Coronary artery (tissue), 2 donors: ENCODE data around the gene RGS5.

ENCODE experiments used
- DNase-seq: peaks from one replicate; pipeline ENCODE4 v3.0.0-alpha.2; 2017; ENCODE audit warnings: low spot score
- H3K27ac ChIP-seq, 2 donors: fragments of 200-600 bp; sonication (generic); one replicate each; pipeline ENCODE4 v1.5.1; 2016 to 2019
- H3K4me3 ChIP-seq: fragments of 200-600 bp; sonication (generic); 2 replicates; pipeline ENCODE4 v1.5.1; 2016; ENCODE audit warnings: mild to moderate bottlenecking, moderate library complexity
- TF ChIP-seq, protein P1 (sequence below): fragments of 200-600 bp; sonication (generic); IDR thresholded peaks from one replicate; pipeline ENCODE4 v1.5.1; 2019; ENCODE audit warnings: antibody characterized with exemption

Gene RGS5

DNA sequence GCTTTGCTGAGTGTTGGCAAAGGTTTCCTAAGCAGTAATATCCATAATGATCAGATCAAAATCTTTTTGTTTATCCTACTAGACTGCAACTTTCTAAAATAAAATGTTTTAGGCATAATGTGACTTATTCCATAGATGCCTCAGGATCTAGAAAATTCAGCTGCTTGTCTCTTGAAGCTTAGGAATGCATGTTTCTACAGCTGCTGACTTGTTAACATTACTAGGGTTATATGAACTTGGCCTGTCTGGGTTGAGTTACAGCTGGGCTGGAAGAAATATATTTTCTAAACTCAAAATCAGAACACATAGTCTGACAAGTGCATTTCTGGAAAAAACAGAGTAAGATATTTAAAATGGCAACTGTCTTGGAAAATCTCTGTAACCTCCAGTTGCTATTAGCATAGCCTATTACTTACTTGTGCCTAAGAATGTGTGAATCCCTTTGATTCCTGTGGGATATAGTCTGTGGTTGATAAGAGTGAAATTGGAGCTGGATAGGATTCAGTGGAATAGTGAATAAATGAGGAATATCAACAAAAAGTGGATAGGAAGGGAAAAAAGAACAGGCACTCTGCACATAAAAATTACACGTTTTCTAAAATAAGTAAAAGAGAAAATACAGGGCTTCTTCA lies 72.4 kb downstream of the RGS5 start:
- peak overlapping the region in 1 of 2 donors; percentile 47 for H3K27ac ChIP-seq
- DNase-seq, result no peak
- H3K4me3 ChIP-seq, result no peak overlapping the region
- TF ChIP-seq, protein P1, sequence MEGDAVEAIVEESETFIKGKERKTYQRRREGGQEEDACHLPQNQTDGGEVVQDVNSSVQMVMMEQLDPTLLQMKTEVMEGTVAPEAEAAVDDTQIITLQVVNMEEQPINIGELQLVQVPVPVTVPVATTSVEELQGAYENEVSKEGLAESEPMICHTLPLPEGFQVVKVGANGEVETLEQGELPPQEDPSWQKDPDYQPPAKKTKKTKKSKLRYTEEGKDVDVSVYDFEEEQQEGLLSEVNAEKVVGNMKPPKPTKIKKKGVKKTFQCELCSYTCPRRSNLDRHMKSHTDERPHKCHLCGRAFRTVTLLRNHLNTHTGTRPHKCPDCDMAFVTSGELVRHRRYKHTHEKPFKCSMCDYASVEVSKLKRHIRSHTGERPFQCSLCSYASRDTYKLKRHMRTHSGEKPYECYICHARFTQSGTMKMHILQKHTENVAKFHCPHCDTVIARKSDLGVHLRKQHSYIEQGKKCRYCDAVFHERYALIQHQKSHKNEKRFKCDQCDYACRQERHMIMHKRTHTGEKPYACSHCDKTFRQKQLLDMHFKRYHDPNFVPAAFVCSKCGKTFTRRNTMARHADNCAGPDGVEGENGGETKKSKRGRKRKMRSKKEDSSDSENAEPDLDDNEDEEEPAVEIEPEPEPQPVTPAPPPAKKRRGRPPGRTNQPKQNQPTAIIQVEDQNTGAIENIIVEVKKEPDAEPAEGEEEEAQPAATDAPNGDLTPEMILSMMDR, result no peak

DNA sequence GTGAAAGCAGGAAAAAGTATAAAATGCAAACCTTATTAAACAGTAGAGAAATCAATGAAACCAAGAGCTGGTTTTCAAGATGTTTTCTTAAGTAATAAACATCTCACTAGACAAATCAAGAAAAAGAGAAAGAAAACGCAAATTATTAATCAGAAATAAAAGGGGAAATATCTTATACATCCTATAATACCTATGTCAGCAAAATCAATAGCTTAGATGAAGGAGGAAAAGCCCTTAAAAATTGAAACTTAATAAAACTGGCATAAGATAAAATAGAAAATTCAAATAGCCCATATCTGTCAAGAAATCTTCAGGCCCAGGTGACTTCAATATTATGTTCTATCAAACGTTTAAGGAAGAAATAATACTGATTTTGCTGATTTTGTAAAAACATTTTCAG lies 74.4 kb downstream of the RGS5 start:
- no peak for DNase-seq
- no peak overlapping the region for H3K27ac ChIP-seq
- TF ChIP-seq, protein P1, result no peak
- no peak overlapping the region for H3K4me3 ChIP-seq

GRCh38 chr1:163124812-163125211 lies 77.9 kb downstream of the RGS5 start:
- H3K4me3 ChIP-seq, result peak overlapping the region; percentile 23
- TF ChIP-seq, protein P1, result no peak
- peak overlapping the region; percentile 60 to 71 for H3K27ac ChIP-seq
- no peak for DNase-seq

DNA sequence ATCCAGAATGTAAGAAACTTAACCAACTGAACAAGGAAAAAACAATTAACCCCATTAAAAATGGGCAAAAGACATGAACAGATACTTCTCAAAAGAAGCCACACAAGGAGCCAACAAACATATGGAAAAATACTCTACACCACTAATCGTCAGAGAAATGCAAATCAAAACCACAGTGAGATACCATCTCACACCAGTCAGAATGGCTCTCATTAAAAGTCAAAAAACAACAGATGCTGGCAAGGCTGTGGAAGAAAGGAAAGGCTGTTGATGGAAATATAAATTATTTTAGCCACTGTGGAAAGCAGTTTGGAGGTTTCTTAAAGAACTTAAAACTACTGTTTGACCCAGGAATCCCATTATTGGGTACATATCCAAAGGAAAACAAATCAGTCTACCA lies 82.3 kb downstream of the RGS5 start:
- Histone ChIP-seq H3K27ac (no peak overlapping the region), H3K4me3 (no peak overlapping the region)
- TF ChIP-seq, protein P1, result no peak
- no peak for DNase-seq

DNA sequence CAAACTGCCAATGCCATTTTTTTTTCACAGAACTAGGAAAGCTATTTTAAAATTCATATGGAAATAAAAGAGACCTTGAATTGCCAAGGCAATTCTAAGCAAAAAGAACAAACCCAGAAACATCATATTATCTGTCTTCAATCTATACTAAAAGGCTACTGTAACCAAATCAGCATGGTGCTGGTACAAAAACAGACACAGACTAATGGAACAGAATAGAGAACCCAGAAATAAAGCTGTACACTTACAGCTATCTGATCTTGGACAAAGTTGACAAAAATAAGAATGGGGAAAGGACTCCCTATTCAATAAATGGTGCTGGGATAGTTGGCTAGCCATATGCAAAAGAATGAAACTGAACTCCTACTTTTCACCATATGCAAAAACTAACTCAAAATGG lies 83.0 kb downstream of the RGS5 start:
- no peak overlapping the region for H3K27ac ChIP-seq
- TF ChIP-seq, protein P1, result no peak
- DNase-seq, result no peak
- no peak overlapping the region for H3K4me3 ChIP-seq

GRCh38 chr1:163115887-163116286 lies 86.8 kb downstream of the RGS5 start:
- H3K4me3 ChIP-seq, result no peak overlapping the region
- DNase-seq, result no peak
- TF ChIP-seq, protein P1, result no peak
- no peak overlapping the region for H3K27ac ChIP-seq

DNA sequence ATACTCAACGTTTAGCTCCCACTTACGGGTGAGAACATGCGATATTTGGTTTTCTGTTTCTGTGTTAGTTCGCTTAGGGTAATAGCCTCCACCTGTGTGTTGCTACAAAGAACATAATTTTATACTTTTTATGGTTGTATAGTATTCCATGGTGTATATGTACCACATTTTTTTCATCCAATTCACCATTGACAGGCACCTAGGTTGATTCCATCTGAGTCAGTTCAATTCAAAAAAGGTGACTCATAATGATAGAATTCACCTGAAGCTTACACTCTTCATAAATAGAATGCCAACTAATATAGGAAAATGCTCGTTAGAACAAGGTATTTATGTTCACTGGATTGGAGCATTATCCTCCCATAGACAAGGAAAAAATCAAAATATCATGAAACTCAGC lies 95.1 kb downstream of the RGS5 start:
- H3K27ac ChIP-seq, result no peak overlapping the region
- TF ChIP-seq, protein P1, result no peak
- DNase-seq, result no peak
- H3K4me3 ChIP-seq, result no peak overlapping the region
